Activated CD4-positive, alpha-beta T cell treated with anti-CD3 and anti-CD28 coated beads, Interleukin-10, Interleukin-2, amounts not matched to agents 100 ng/mL and 50 ng/mL, durations not matched to agents 16 hours and 8 hours (primary cell): Measurements from ENCODE around the gene NEB.

Experiments used
- DNase-seq: peaks from one replicate; pipeline ENCODE4 v3.0.0-alpha.2; 2020

Gene NEB

GRCh38 chr2:151465771-151466170 lies 268.5 kb downstream of the NEB start:
- DNase-seq, result no peak

GRCh38 chr2:151459358-151459757 lies 274.9 kb downstream of the NEB start:
- no peak for DNase-seq

GRCh38 chr2:151439127-151439526 lies 295.1 kb downstream of the NEB start:
- no peak for DNase-seq

- no peak for DNase-seq
These were observed 295.8 kb downstream of the NEB start for GRCh38 chr2:151438506-151438905.

GRCh38 chr2:151437630-151438029 lies 296.6 kb downstream of the NEB start:
- DNase-seq, result no peak
